Karpas-422 (cell line): ENCODE measurements around the gene USP25. TPM values are rescaled to one million over a fixed set of nuclear protein-coding genes. Genes with fewer than 3 reads are reported as not detected.

Experiments used
- DNase-seq: peaks from one replicate; pipeline ENCODE4 v3.0.0-alpha.2; 2015
- H2AFZ ChIP-seq: fragments of 200-600 bp; sonication (generic); 2 replicates; pipeline ENCODE4 v1.6.1; 2014; ENCODE audit warnings: antibody characterized with exemption, low read length, mixed read lengths
- H3K27ac ChIP-seq: fragments of 200-600 bp; sonication (generic); 2 replicates; pipeline ENCODE4 v1.5.1; 2014; ENCODE audit warnings: mild to moderate bottlenecking, low read length, moderate library complexity
- H3K27me3 ChIP-seq: fragments of 200-600 bp; sonication (generic); 2 replicates; pipeline ENCODE4 v1.6.1; 2014; ENCODE audit warnings: low read length, mixed read lengths
- H3K36me3 ChIP-seq: fragments of 200-600 bp; sonication (generic); 2 replicates; pipeline ENCODE4 v1.6.1; 2014; ENCODE audit warnings: low read length, mixed read lengths; ENCODE audit not compliant: insufficient read depth
- H3K4me1 ChIP-seq: fragments of 200-600 bp; sonication (generic); 2 replicates; pipeline ENCODE4 v1.6.1; 2014; ENCODE audit warnings: mild to moderate bottlenecking, low read length, mixed read lengths
- H3K4me2 ChIP-seq: fragments of 200-600 bp; sonication (generic); 2 replicates; pipeline ENCODE4 v1.6.1; 2014; ENCODE audit warnings: low read length, low read depth, mild to moderate bottlenecking; ENCODE audit not compliant: poor library complexity, severe bottlenecking
- H3K4me3 ChIP-seq: fragments of 200-600 bp; sonication (generic); 2 replicates; pipeline ENCODE4 v1.5.1; 2014; ENCODE audit warnings: mild to moderate bottlenecking, antibody characterized with exemption, low read length, mixed read lengths
- H3K79me2 ChIP-seq: fragments of 200-600 bp; sonication (generic); 2 replicates; pipeline ENCODE4 v1.6.1; 2014; ENCODE audit warnings: mild to moderate bottlenecking, low read length, mixed read lengths
- H3K9ac ChIP-seq: fragments of 200-600 bp; sonication (generic); 2 replicates; pipeline ENCODE4 v1.6.0; 2014; ENCODE audit warnings: low read length
- H3K9me2 ChIP-seq: fragments of 200-600 bp; sonication (generic), shearing (Covaris generic); replicated peaks from 2 replicates; pipeline ENCODE4 v1.6.0; 2014; ENCODE audit warnings: mild to moderate bottlenecking, low read length, moderate library complexity; ENCODE audit not compliant: insufficient read depth
- H3K9me3 ChIP-seq: fragments of 300-700, 200-600 bp; sonication (generic); 2 replicates; pipeline ENCODE4 v1.6.1; 2014; ENCODE audit warnings: low read length, mixed read lengths
- H4K20me1 ChIP-seq: fragments of 200-600 bp; sonication (generic); 2 replicates; pipeline ENCODE4 v1.6.1; 2014; ENCODE audit warnings: mild to moderate bottlenecking, antibody characterized with exemption, low read length, low read depth; ENCODE audit not compliant: insufficient read depth
- total RNA-seq: library from RNA; depleted of rRNA; stranded (reverse); fragments of >200 nt; shearing (Covaris generic); gene quantifications from 2 replicates; pipeline ENCODE4 v1.2.3, GENCODE V29; 2014; ENCODE audit warnings: low replicate concordance

USP25 gene
- total RNA-seq, 1 experiment from 2014 or later, result 120 TPM

DNA sequence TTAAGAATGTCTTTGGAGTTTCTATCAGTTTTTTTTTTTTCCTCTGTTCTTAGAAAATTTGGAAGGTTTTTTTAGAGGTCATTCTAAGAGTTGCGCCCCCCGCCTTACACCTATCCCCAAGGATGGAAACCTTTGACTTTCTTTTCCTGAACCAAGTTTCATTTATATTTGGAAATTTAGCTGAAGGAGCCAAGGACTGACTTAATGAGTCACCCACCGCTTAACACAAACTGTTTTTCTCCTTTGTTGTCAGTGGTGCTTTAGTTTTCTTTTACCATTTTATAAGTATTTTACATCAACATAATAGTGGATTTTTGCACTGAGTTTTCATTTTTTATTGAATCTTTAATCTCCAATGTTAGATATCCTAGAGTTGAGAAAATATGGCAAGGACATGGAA lies 25.3 kb downstream of the USP25 start:
- Histone ChIP-seq H3K4me1 (peaks cover 10% of the 10 kb centered on the region), H3K79me2 (peaks cover 99% of the 10 kb centered on the region), H3K4me3 (no peak overlapping the region), H3K36me3 (peaks cover 5% of the 10 kb centered on the region), H3K9me2 (no peaks in the 10 kb centered on the region), H3K27ac (no peak overlapping the region), H3K27me3 (no peaks in the 10 kb centered on the region), H4K20me1 (no peaks in the 10 kb centered on the region), H3K9ac (no peak overlapping the region), H3K9me3 (peaks cover 10% of the 10 kb centered on the region), H2AFZ (no peak overlapping the region), H3K4me2 (no peak overlapping the region)
- no peak for DNase-seq

DNA sequence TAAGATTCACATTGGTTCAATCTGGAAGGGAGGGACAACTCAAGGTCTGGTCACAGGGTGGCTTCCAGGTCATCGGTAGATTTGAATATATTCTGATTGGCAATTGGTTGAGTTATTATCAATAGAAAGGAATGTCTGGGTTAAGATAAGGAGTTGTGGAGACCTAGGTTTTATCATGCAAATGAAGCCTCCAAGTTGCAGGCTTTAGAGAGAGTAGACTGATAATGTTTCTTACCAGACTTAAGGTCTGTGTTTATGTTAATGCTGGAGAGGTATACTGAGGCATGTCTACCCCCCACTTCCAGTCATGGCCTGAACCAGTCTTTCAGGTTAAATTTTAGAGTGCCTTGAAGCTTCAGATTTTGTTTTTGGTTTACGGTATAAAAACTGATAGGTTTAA lies 29.7 kb downstream of the USP25 start:
- H2AFZ ChIP-seq, result no peak overlapping the region
- no peak overlapping the region for H3K4me2 ChIP-seq
- peaks cover 10% of the 10 kb centered on the region for H3K9me3 ChIP-seq
- peaks cover 100% of the 10 kb centered on the region for H3K79me2 ChIP-seq
- no peaks in the 10 kb centered on the region for H3K9me2 ChIP-seq
- no peak overlapping the region for H3K9ac ChIP-seq
- peaks cover 3% of the 10 kb centered on the region; the same call in 1 of the 2 replicates for H4K20me1 ChIP-seq
- H3K4me3 ChIP-seq, result no peak overlapping the region
- no peaks in the 10 kb centered on the region for H3K27me3 ChIP-seq
- no peak for DNase-seq
- H3K36me3 ChIP-seq, result peaks cover 7% of the 10 kb centered on the region
- H3K4me1 ChIP-seq, result peaks cover 21% of the 10 kb centered on the region
- no peak overlapping the region for H3K27ac ChIP-seq

DNA sequence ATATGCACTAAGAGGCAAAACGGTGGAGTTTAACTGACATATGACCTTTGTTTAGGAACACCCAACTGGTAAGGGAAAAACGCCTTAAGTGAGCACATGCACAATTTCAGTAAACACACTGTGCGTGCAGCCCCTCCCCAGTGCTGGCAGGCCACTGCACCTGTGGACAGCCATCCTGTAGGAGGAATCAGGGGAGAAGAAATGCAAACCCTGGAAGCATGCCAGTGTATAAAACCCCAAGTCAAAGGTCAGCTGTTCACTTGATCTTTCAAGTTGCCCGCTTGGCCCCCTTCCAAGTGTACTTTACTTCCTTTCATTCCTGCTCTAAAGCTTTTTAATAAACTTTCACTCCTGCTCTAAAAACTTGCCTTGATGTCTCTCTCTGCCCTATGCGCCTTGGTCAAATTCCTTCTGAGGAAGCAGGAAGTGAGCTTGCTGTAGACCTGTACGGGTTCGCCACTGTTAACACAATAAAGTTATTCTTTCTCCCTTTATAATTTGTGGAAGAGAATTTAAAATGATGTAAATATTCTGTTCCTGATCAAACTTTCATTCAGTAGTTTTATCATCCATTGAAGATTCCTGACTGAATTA lies 31.8 kb downstream of the USP25 start:
- H3K4me2 ChIP-seq, result no peak overlapping the region
- H3K79me2 ChIP-seq, result peaks cover 100% of the 10 kb centered on the region
- H3K36me3 ChIP-seq, result peaks cover 15% of the 10 kb centered on the region
- H3K27me3 ChIP-seq, result no peaks in the 10 kb centered on the region
- H4K20me1 ChIP-seq, result peaks cover 3% of the 10 kb centered on the region; the same call in 1 of the 2 replicates
- no peak for DNase-seq
- peaks cover 21% of the 10 kb centered on the region for H3K4me1 ChIP-seq
- H2AFZ ChIP-seq, result no peak overlapping the region
- H3K9ac ChIP-seq, result no peak overlapping the region
- no peaks in the 10 kb centered on the region for H3K9me2 ChIP-seq
- peaks cover 3% of the 10 kb centered on the region; the same call in 1 of the 2 replicates for H3K9me3 ChIP-seq
- no peak overlapping the region for H3K4me3 ChIP-seq
- no peak overlapping the region for H3K27ac ChIP-seq

DNA sequence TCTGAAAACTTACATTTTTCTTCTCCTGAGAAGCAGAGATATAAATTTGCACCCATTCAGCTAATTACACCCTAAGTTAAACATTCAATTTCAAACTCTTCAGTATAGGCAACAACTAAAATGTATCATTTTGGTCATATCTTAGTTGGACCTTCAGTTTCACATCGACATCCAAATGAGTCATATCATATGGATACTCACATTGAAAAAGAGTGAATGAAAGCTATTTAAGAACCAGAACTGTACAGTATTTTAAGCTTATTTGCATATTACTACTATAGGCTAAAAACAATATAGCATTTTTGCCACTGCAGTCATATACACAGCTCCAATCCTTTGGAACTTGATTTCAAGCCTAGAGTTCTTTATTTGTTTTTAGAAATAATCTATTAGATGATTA lies 33.6 kb downstream of the USP25 start:
- no peak overlapping the region for H2AFZ ChIP-seq
- H4K20me1 ChIP-seq, result peaks cover 3% of the 10 kb centered on the region; the same call in 1 of the 2 replicates

DNA sequence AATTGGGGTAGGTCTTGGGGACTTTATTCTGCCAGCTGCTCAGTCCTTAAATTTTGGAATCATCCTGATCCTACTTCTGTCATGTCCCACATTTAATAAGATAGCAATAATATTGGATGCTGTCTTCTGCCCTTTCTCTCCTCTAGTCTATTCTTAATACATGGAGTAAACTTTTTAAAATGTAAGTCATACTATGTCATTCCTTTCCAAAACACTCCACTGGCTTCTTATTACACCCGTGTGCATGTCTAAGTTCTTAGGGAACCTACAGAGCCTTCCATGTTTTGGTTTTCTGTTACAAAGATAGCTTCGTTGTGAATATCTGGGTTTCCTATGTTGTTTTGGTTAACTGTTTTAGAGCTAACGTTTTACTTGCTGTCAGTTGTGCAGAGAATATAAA lies 35.1 kb downstream of the USP25 start:
- no peak overlapping the region for H2AFZ ChIP-seq

More for the DNA sequence above, 33.6 kb downstream of the USP25 start:
- Histone ChIP-seq H3K79me2 (peaks cover 100% of the 10 kb centered on the region), H3K27ac (no peak overlapping the region), H3K9me3 (no peaks in the 10 kb centered on the region), H3K4me1 (peaks cover 21% of the 10 kb centered on the region), H3K36me3 (peaks cover 15% of the 10 kb centered on the region), H3K4me3 (no peak overlapping the region), H3K9me2 (no peaks in the 10 kb centered on the region), H3K4me2 (no peak overlapping the region), H3K27me3 (no peaks in the 10 kb centered on the region), H3K9ac (no peak overlapping the region)
- no peak for DNase-seq

DNA sequence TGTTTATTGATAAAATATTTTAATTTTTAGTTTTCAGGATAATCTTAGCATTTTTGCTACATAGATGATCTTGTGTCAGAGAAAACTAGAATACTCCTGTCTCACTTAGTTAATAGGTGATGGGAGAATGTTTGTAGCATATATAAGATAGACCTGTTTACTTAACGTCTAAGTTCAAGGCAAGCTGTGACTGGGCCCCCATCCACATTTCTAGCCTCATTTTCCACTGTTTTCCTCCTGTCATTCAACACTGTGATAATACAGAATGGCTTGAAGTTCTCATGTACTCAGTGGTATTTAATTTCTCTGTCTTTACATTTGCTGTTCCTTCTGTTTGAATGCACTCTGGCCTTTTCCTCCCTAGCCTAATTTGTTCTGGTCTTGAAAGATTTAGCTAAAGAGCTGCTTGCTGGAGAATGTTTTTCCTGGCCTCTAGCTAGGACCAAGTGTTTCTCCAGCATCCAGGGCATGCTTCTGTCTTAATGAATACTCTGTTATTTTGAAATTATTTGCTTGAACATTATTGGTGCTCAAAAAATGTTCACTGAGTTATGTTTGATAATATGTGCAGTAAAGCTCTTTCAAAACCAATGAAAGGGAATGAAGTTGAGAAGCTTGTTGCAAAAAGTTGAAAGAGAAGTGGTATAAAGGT lies 37.3 kb downstream of the USP25 start:
- no peak overlapping the region for H3K4me2 ChIP-seq
- no peak overlapping the region for H2AFZ ChIP-seq
- H3K9me3 ChIP-seq, result no peaks in the 10 kb centered on the region
- no peaks in the 10 kb centered on the region for H4K20me1 ChIP-seq
- H3K27ac ChIP-seq, result no peak overlapping the region
- peaks cover 100% of the 10 kb centered on the region for H3K79me2 ChIP-seq
- H3K9me2 ChIP-seq, result no peaks in the 10 kb centered on the region
- H3K4me1 ChIP-seq, result peaks cover under 1% of the 10 kb centered on the region; the same call in 1 of the 2 replicates
- H3K36me3 ChIP-seq, result peaks cover 28% of the 10 kb centered on the region
- H3K9ac ChIP-seq, result no peak overlapping the region
- H3K27me3 ChIP-seq, result no peaks in the 10 kb centered on the region
- no peak overlapping the region for H3K4me3 ChIP-seq
- DNase-seq, result no peak

More for the DNA sequence above, 35.1 kb downstream of the USP25 start:
- peaks cover 14% of the 10 kb centered on the region for H3K4me1 ChIP-seq
- no peak overlapping the region for H3K9ac ChIP-seq
- peaks cover 3% of the 10 kb centered on the region; the same call in 1 of the 2 replicates for H4K20me1 ChIP-seq
- H3K27ac ChIP-seq, result no peak overlapping the region
- H3K4me3 ChIP-seq, result no peak overlapping the region
- H3K4me2 ChIP-seq, result no peak overlapping the region
- H3K9me2 ChIP-seq, result no peaks in the 10 kb centered on the region
- no peak for DNase-seq
- peaks cover 24% of the 10 kb centered on the region for H3K36me3 ChIP-seq
- peaks cover 100% of the 10 kb centered on the region for H3K79me2 ChIP-seq
- H3K9me3 ChIP-seq, result no peaks in the 10 kb centered on the region
- no peaks in the 10 kb centered on the region for H3K27me3 ChIP-seq

DNA sequence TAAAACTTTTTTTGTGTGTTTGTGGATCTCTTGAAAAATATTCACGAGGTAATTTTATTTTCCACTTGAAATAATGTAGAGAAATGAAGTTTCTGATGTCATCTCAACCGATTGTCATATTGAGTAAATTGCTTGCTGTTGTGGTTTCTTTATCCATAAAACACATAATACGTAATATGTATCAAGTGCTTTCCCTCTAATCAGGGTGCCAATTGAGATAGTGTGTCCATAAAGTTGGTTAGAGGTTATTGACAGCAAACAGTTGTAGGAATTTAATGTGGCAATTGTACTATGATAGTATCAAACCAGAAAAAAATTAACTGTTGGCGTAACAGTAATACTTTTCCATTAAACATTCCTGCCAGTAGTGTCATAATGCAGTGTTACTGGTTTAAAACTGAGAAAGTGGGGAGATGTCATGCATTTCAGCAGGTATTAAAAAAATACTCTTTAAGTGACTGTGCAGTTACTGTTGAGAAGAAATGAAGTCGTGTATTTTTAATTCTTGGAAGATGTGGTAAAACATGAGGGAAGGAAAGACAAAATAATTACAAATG lies 38.3 kb downstream of the USP25 start:
- Histone ChIP-seq H3K9me3 (no peaks in the 10 kb centered on the region), H3K36me3 (peaks cover 29% of the 10 kb centered on the region), H3K9ac (no peak overlapping the region), H3K79me2 (peaks cover 100% of the 10 kb centered on the region), H3K27ac (no peak overlapping the region), H3K4me1 (no peaks in the 10 kb centered on the region; the same call in 1 of the 2 replicates), H3K4me2 (no peak overlapping the region), H2AFZ (no peak overlapping the region), H3K27me3 (no peaks in the 10 kb centered on the region), H4K20me1 (no peaks in the 10 kb centered on the region), H3K9me2 (no peaks in the 10 kb centered on the region), H3K4me3 (no peak overlapping the region)
- no peak for DNase-seq

DNA sequence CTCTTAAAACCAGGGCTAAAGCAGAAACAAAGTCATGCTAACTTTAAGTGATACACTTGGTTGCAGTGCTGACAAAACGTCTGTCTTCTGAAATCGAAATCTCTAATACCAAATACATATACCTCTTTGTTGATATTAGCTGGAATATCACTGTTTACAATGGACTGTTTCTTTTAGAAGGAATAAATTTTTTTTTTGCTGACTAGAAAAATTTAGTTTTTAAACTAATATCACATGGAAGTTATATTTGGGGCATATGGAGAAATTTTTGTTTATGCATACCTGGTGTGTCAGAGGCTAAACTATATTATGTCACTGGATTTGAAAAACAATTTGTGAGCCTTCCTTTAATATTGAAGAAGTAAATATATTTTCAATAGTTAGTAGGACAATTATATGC lies 39.1 kb downstream of the USP25 start:
- no peak for DNase-seq
- Histone ChIP-seq H3K79me2 (peaks cover 100% of the 10 kb centered on the region), H3K27ac (no peak overlapping the region)

More for the DNA sequence above, 39.1 kb downstream of the USP25 start:
- H3K9me3 ChIP-seq, result no peaks in the 10 kb centered on the region
- H3K4me3 ChIP-seq, result no peak overlapping the region
- no peaks in the 10 kb centered on the region; the same call in 1 of the 2 replicates for H3K4me1 ChIP-seq
- H2AFZ ChIP-seq, result no peak overlapping the region
- peaks cover 25% of the 10 kb centered on the region for H3K36me3 ChIP-seq
- H4K20me1 ChIP-seq, result no peaks in the 10 kb centered on the region
- H3K27me3 ChIP-seq, result no peaks in the 10 kb centered on the region
- H3K9me2 ChIP-seq, result no peaks in the 10 kb centered on the region
- H3K4me2 ChIP-seq, result no peak overlapping the region
- no peak overlapping the region for H3K9ac ChIP-seq
